Activated gamma-delta T cell treated with Interleukin-2 at 50 U/mL for 16 hours (primary cell): Measurements from ENCODE around the gene TTC39A.

Experiments used
- DNase-seq: peaks from one replicate; pipeline ENCODE4 v3.0.0-alpha.2; 2020

Gene TTC39A

GRCh38 chr1:51296383-51297357 lies 33.7 kb downstream of the TTC39A start:
- peak; percentile 55 for DNase-seq

GRCh38 chr1:51295926-51296325 lies 34.4 kb downstream of the TTC39A start:
- no peak for DNase-seq

GRCh38 chr1:51294566-51295184 lies 35.7 kb downstream of the TTC39A start:
- DNase-seq = no peak

- no peak for DNase-seq
Measured at GRCh38 chr1:51293898-51294515, 36.4 kb downstream of the TTC39A start.

GRCh38 chr1:51290489-51290847 lies 39.9 kb downstream of the TTC39A start:
- DNase-seq = no peak

- DNase-seq = no peak
Measured at GRCh38 chr1:51289676-51290488, 40.5 kb downstream of the TTC39A start.

- DNase-seq = no peak
Measured at GRCh38 chr1:51288578-51288977, 41.8 kb downstream of the TTC39A start.

- no peak for DNase-seq
Measured at GRCh38 chr1:51287966-51288365, 42.4 kb downstream of the TTC39A start.

GRCh38 chr1:51285055-51285454 lies 45.3 kb downstream of the TTC39A start:
- no peak for DNase-seq

GRCh38 chr1:51284487-51284954 lies 45.8 kb downstream of the TTC39A start:
- no peak for DNase-seq

GRCh38 chr1:51283979-51284378 lies 46.4 kb downstream of the TTC39A start:
- no peak for DNase-seq

- DNase-seq = no peak
Measured at GRCh38 chr1:51282605-51283004, 47.8 kb downstream of the TTC39A start.

- DNase-seq = no peak
Measured at GRCh38 chr1:51281807-51282206, 48.6 kb downstream of the TTC39A start.

GRCh38 chr1:51280321-51280978 lies 49.9 kb downstream of the TTC39A start:
- no peak for DNase-seq

- no peak for DNase-seq
Measured at GRCh38 chr1:51276286-51276685, 54.1 kb downstream of the TTC39A start.

GRCh38 chr1:51274676-51275075 lies 55.7 kb downstream of the TTC39A start:
- no peak for DNase-seq

GRCh38 chr1:51272916-51273315 lies 57.4 kb downstream of the TTC39A start:
- DNase-seq = no peak

GRCh38 chr1:51270751-51271150 lies 59.6 kb downstream of the TTC39A start:
- no peak for DNase-seq

GRCh38 chr1:51268634-51269033 lies 61.7 kb downstream of the TTC39A start:
- DNase-seq = no peak

- DNase-seq = no peak
Measured at GRCh38 chr1:51266791-51267190, 63.6 kb downstream of the TTC39A start.

- no peak for DNase-seq
Measured at GRCh38 chr1:51266181-51266580, 64.2 kb downstream of the TTC39A start.

GRCh38 chr1:51265618-51266017 lies 64.7 kb downstream of the TTC39A start:
- DNase-seq = no peak
